ENCODE results near the gene TMEM120B. TPM values are rescaled to one million over a fixed set of nuclear protein-coding genes. Genes with fewer than 3 reads are reported as not detected.

Gene TMEM120B
- polyA plus RNA-seq, 10 donors, result 10.6 to 22.9 (median 17.0) TPM

- DNase-seq, result no peak
These were observed 100.7 kb downstream of the TMEM120B start for GRCh38 chr12:121812921-121813896.

DNA sequence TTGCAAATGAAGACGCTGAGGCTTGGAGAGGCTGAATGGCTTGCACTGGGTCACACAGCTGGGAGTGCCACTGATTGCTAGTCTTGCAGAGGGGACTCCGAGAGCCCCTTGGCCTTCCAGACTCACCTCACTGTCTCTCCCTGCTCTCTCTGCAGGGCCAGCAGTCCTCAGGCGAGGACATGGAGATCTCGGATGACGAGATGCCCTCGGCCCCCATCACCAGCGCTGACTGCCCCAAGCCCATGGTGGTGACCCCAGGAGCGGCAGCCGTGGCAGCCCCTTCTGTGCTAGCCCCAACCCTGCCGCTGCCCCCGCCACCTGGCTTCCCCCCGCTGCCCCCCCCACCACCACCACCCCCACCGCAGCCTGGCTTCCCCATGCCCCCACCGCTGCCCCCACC is 101.4 kb downstream of the TMEM120B start:
- DNase-seq, result no peak

DNA sequence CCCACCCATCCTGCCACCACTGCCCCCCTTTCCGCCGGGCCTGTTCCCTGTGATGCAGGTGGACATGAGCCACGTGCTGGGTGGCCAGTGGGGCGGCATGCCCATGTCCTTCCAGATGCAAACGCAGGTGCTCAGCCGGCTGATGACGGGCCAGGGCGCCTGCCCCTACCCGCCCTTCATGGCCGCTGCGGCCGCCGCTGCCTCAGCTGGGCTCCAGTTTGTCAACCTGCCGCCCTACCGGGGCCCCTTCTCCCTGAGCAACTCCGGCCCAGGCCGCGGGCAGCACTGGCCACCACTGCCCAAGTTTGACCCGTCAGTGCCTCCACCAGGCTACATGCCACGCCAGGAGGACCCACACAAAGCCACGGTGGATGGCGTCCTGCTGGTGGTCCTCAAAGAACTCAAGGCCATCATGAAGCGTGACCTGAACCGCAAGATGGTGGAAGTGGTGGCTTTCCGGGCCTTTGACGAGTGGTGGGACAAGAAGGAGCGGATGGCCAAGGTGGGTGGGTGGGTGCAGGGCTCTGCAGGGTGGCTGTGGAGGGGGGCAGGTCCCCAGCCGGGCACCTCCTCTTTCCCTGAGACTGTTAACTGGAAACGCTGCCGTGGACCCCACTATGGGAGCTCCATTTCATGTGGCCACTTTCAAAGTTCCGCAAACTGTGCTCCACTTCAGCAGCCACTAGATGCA is 102.0 kb downstream of the TMEM120B start:
- DNase-seq, result no peak

DNA sequence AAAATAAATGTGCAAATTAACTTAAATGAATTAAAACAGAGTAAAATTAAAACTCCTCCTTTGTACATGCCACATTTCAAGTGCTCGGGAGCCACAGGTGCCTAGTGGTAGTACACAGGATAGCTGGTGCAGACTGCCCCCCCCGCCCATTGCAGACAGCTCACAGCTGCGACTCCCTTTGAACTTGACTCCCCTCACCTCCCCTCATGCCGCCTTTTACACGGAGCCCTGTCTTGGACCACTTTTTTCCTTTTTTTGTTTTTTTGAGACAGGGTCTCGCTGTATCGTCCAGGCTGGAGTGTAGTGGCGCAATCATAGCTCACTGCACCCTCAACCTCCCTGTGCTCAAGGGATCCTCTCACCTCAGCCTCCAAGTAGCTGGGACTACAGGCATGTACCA is 102.7 kb downstream of the TMEM120B start:
- DNase-seq, result no peak

DNA sequence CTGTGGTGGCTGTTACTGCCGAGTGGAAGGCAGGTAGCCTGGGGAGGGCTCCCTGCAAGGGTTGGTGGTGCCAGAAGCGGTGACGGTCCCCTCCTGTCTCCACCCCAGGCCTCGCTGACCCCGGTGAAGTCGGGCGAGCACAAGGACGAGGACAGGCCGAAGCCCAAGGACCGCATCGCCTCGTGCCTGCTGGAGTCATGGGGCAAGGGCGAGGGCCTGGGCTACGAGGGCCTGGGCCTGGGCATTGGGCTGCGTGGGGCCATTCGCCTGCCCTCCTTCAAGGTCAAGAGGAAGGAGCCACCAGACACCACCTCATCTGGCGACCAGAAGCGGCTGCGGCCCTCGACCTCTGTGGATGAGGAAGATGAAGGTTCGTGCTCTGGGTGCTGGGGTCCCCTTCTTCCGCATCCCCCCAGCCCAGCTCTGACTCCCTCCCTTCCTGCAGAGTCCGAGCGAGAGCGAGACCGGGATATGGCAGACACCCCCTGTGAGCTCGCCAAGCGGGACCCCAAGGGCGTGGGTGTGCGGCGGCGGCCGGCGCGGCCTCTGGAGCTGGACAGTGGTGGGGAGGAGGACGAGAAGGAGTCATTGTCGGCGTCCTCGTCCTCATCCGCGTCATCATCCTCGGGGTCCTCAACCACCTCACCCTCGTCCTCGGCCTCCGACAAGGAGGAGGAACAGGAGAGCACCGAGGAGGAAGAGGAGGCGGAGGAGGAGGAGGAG is 104.5 kb downstream of the TMEM120B start:
- no peak for DNase-seq

- no peak for DNase-seq
These were observed 105.1 kb downstream of the TMEM120B start for GRCh38 chr12:121817648-121818043.

DNA sequence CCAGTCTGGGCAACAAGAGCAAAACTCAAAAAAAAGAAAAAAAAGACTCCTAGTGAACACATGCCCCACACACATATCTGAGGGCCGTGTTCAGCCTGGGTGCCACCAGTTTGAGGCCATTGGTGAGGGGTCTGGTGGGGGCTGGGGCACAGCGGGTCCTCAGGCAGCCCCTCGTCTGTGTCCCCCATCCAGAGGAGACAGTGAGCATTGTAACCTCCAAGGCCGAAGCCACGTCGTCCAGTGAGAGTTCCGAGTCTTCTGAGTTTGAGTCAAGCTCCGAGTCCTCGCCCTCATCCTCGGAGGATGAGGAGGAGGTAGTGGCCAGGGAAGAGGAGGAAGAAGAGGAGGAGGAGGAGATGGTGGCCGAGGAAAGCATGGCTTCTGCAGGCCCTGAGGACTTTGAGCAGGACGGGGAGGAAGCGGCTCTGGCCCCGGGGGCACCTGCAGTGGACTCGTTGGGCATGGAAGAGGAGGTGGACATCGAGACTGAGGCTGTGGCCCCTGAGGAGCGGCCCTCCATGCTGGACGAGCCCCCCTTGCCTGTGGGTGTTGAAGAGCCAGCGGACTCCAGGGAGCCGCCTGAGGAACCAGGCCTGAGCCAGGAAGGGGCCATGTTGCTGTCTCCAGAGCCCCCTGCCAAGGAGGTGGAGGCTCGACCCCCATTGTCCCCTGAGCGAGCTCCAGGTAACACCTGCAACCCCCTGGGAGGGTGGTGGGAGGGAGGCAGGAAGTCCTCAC is 106.8 kb downstream of the TMEM120B start:
- DNase-seq, result no peak

GRCh38 chr12:121820056-121820455 is 107.5 kb downstream of the TMEM120B start:
- DNase-seq, result no peak

DNA sequence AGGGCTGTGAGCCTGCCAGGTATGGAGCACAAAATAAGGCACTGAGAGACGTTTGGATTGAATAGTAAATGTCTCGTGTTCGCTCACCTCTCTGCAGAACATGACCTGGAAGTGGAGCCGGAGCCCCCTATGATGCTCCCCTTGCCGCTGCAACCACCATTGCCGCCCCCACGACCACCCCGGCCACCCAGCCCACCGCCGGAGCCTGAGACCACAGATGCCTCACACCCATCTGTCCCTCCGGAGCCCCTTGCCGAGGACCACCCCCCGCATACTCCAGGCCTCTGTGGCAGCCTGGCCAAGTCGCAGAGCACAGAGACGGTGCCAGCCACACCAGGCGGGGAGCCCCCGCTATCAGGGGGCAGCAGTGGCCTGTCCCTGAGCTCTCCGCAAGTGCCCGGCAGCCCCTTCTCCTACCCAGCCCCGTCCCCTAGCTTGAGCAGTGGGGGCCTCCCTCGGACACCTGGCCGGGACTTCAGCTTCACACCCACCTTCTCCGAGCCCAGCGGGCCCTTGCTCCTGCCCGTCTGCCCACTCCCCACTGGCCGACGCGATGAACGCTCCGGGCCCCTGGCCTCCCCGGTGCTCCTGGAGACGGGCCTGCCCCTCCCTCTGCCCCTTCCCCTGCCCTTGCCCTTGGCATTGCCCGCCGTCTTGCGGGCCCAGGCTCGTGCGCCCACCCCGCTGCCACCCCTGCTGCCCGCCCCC is 110.0 kb downstream of the TMEM120B start:
- no peak for DNase-seq

DNA sequence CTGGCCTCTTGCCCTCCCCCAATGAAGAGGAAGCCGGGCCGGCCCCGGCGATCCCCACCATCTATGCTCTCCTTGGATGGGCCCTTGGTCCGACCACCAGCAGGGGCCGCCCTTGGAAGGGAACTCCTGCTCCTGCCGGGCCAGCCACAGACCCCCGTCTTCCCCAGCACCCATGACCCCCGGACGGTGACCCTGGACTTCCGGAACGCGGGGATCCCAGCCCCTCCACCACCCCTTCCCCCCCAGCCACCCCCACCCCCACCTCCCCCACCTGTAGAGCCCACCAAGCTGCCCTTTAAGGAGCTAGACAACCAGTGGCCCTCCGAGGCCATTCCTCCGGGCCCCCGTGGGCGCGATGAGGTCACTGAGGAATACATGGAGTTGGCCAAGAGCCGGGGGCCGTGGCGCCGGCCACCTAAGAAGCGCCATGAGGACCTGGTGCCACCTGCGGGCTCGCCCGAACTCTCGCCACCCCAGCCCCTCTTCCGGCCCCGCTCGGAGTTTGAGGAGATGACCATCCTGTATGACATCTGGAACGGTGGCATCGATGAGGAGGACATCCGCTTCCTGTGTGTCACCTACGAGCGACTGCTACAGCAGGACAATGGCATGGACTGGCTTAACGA is 110.7 kb downstream of the TMEM120B start:
- no peak for DNase-seq

DNA sequence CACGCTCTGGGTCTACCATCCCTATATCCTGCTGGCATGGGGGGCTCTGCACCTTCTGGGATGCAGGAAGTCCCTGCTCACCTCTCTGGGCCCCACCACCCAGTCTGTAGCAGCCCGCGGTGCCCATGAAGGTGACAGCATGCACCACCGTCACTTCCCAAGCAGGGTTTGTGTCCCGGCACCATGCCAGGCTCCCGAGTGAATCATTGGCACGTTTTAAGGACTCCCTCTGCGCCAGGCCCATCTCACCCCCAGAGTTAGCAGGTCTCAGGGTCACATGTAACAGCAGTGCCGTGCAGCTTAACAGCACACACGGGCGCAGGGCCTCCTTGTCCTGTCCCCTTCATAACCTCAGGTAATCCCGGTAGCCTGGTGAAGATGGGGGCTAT is 111.2 kb downstream of the TMEM120B start:
- DNase-seq, result no peak

- DNase-seq, result no peak
These were observed 112.5 kb downstream of the TMEM120B start for GRCh38 chr12:121825041-121825523.

DNA sequence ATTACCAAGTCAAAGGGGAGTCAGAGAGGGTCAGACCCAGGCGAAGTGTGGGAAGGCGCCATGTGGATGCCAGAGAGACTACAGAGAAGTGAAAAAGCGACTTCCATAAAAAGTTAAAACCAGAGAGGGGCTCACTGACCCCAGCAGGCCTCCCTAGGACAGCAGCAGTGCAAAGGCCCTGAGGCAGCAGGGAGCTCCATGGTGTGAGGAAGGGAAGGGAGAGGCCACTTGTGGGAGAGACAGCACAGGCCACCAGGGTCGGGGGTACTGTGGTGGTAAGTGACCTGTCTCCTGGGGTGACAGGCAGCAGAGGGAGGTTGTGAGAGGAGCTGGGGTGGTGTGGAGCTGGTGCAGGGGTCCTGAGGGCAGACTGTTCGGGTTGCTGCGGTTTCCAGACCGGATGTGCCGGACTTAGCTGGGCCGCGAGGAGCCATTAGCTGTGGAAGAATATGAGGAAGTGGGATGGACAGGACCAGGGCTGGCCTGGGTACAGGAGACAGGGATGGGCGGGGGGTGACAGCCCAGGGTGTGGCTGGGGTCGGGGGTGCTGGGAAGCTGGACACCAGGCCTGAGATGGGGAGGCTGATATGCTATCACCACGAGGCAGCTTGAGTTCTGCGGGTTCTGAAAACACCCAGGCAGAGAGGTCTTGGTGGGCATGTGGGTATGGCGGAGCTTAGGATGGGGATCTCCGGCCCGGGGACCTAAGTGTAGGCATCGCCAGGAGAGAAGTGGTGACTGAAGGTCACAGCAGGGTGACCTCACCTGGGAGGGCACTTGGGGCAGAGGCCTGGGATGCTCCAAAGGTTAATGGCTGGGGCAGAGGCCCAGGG is 114.0 kb downstream of the TMEM120B start:
- no peak for DNase-seq

- DNase-seq, result no peak
These were observed 115.0 kb downstream of the TMEM120B start for GRCh38 chr12:121827351-121828099.

- DNase-seq, result no peak
These were observed 115.8 kb downstream of the TMEM120B start for GRCh38 chr12:121828306-121828705.

GRCh38 chr12:121828826-121829225 is 116.3 kb downstream of the TMEM120B start:
- no peak for DNase-seq

DNA sequence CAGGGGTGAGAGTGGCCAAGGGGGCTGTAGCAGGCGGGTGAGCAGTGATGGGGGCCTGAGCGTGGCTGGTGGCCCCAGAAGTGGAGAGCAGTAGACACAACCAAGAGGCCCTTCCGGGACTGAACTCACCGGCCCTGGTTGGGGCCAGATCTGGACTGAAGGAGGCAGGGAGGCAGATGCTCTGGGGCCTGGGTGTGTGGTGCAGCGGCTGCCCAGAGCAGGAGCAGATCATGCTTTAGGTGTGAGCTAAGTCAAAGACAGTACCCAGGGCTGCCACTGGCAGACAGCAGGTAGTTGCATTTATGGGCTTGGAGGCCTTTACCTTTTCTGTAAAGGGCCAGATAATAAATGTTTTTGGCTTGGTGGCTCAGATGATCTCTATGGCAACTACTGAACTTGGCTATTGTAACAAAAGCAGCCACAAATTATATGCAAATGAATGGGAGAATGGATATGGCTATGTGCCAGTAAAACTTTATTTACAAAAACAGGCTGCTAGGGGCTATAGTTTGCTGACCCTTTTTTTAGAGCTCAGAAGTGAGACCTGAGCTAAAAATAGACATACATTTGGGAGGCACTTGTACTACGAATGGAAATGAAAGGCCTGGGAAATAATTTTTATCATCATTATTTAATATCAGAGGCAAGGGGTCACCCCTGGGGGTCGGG is 116.8 kb downstream of the TMEM120B start:
- DNase-seq, result no peak

DNA sequence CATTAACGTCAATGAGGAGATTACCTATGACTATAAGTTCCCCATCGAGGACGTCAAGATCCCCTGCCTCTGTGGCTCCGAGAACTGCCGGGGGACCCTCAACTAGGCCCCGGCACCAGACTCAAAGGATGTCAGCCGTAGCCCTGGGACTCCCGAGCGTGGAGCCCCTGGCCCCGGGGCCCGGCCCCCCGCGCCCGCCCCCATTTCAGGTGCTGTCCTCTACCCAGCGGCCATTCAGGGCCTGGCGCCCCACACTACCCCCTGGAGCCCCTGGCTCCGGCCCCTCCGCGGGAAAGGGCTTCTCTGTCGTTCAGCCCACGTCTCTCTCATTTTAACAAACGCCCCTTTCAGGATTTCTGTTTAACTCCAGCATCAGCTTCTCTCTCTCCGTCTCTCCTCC is 117.6 kb downstream of the TMEM120B start:
- DNase-seq, result no peak

All from muscle of back (tissue), 11 donors.